H1 (cell line): ENCODE data around the gene PRKRIP1. TPM values are rescaled to one million over a fixed set of nuclear protein-coding genes. Genes with fewer than 3 reads are reported as not detected.
"Not testable (repeated sequence)": the region's sequence is repeated elsewhere in the genome, so short reads cannot be mapped to it uniquely, and the experiment has no call there.

Experiments
- CTCF ChIA-PET: fragments of 300-600 bp; sonication (Branson Sonifier 250); formaldehyde crosslinking; loops from one replicate; lab custom pipeline; 2021; ENCODE audit not compliant: partially characterized antibody; lab: Charles Lee
- POLR2A ChIA-PET: fragments of 300-600 bp; sonication (Branson Sonifier 250); formaldehyde crosslinking; loops from one replicate; lab custom pipeline; 2021; ENCODE audit warnings: inconsistent platforms; ENCODE audit not compliant: partially characterized antibody; lab: Charles Lee
- DNase-seq, 2 experiments: peaks; one replicate each; pipeline versions ENCODE4 v3.0.0 to v3.0.0-alpha.2; 2010 to 2022; ENCODE audit warnings: low spot score in 2 of 2, low read depth in 1 of 2, mixed read lengths in 1 of 2
- FAIRE-seq: peaks from 2 replicates; lab custom pipeline; 2011; peaks lifted over from hg19 to GRCh38; lab: Jason Lieb, UNC
- H2AFZ ChIP-seq: 2 replicates; pipeline ENCODE4 v1.8.1; 2012; ENCODE audit warnings: low read length, inconsistent platforms
- H2AK5ac ChIP-seq: 2 replicates; pipeline ENCODE4 v1.6.1; 2013; ENCODE audit warnings: low read depth, low read length
- H2BK120ac ChIP-seq: replicated peaks from 2 replicates; pipeline ENCODE3; 2013; ENCODE audit warnings: low read depth, low read length, inconsistent platforms
- H2BK12ac ChIP-seq: 2 replicates; pipeline ENCODE4 v1.6.1; 2013; ENCODE audit warnings: low read depth, low read length
- H2BK15ac ChIP-seq: 2 replicates; pipeline ENCODE4 v1.6.1; 2013; ENCODE audit warnings: low read length
- H2BK20ac ChIP-seq: 2 replicates; pipeline ENCODE4 v1.6.1; 2013; ENCODE audit warnings: low read length
- H2BK5ac ChIP-seq: 2 replicates; pipeline ENCODE4 v1.6.1; 2013; ENCODE audit warnings: low read depth, low read length
- H3K14ac ChIP-seq: 2 replicates; pipeline ENCODE4 v1.6.1; 2013; ENCODE audit warnings: inconsistent platforms; ENCODE audit not compliant: insufficient read length
- H3K18ac ChIP-seq: 2 replicates; pipeline ENCODE4 v1.6.1; 2013; ENCODE audit warnings: low read length; ENCODE audit errors: extremely low read depth
- H3K23ac ChIP-seq: 2 replicates; pipeline ENCODE4 v1.6.1; 2013; ENCODE audit warnings: inconsistent platforms; ENCODE audit not compliant: insufficient read length
- H3K23me2 ChIP-seq: 2 replicates; pipeline ENCODE4 v1.6.1; 2013; ENCODE audit warnings: low read depth, low read length
- H3K27ac ChIP-seq: 2 replicates; pipeline ENCODE4 v1.6.1; 2011; ENCODE audit warnings: low read depth, low read length, inconsistent platforms
- H3K27me3 ChIP-seq, 4 experiments: replicated peaks in 1 of 4; 1 replicate in 1 of 4; 2 replicates in 3 of 4; pipeline versions ENCODE4 v1.6.1 to v1.8.1; 2011 to 2013; ENCODE audit warnings: low read length in 3 of 4, mild to moderate bottlenecking in 3 of 4, inconsistent platforms in 2 of 4, mixed read lengths in 2 of 4, moderate library complexity in 1 of 4; ENCODE audit not compliant: control insufficient read depth in 3 of 4, insufficient read depth in 3 of 4; ENCODE audit errors: extremely low read depth in 1 of 4
- H3K36me3 ChIP-seq, 4 experiments: 2 replicates each; pipeline versions ENCODE4 v1.6.1 to v1.8.1; 2011 to 2013; ENCODE audit warnings: mild to moderate bottlenecking in 4 of 4, low read length in 3 of 4, moderate library complexity in 2 of 4, control low read depth in 1 of 4, inconsistent platforms in 1 of 4; ENCODE audit not compliant: insufficient read depth in 4 of 4, control insufficient read depth in 2 of 4
- H3K4ac ChIP-seq: replicated peaks from 2 replicates; pipeline ENCODE3; 2013; ENCODE audit warnings: low read length, low read depth, mixed read lengths, inconsistent platforms; ENCODE audit not compliant: insufficient read length
- H3K4me1 ChIP-seq, 4 experiments: replicated peaks in 1 of 4; 1 replicate in 1 of 4; 2 replicates in 3 of 4; pipeline versions ENCODE4 v1.6.1 to v1.8.1; 2011 to 2013; ENCODE audit warnings: low read length in 3 of 4, inconsistent platforms in 2 of 4, mixed read lengths in 1 of 4; ENCODE audit not compliant: insufficient read depth in 4 of 4, control insufficient read depth in 3 of 4
- H3K4me2 ChIP-seq, 2 experiments: 2 replicates each; pipeline versions ENCODE4 v1.6.1 to v1.8.1; 2011 to 2013; ENCODE audit warnings: low read depth in 2 of 2, low read length in 2 of 2, control low read depth in 1 of 2, inconsistent platforms in 1 of 2, mild to moderate bottlenecking in 1 of 2; ENCODE audit not compliant: insufficient read depth in 1 of 2
- H3K4me3 ChIP-seq, 4 experiments: fragments of 200-600, 300-600 bp in 1 of 4; sonication (generic), shearing (Covaris generic), sonication (Bioruptor Twin) in 1 of 4; 2 replicates each; pipeline versions ENCODE4 v1.5.1 to v1.8.1; 2011 to 2016; ENCODE audit warnings: low read length in 4 of 4, low read depth in 3 of 4, control low read depth in 2 of 4, inconsistent platforms in 2 of 4, mild to moderate bottlenecking in 2 of 4, mixed read lengths in 1 of 4, moderate library complexity in 1 of 4; ENCODE audit not compliant: insufficient read depth in 2 of 4; ENCODE audit errors: extremely low read depth in 1 of 4
- H3K56ac ChIP-seq: replicated peaks from 2 replicates; pipeline ENCODE3; 2013; ENCODE audit warnings: low read depth, mild to moderate bottlenecking, mixed read lengths, low read length, inconsistent platforms; ENCODE audit not compliant: insufficient read length
- H3K79me1 ChIP-seq: 2 replicates; pipeline ENCODE4 v1.6.1; 2013; ENCODE audit warnings: low read depth, low read length, control low read depth
- H3K79me2 ChIP-seq, 2 experiments: 2 replicates each; pipeline versions ENCODE4 v1.6.1 to v1.8.1; 2012 to 2013; ENCODE audit warnings: low read length in 2 of 2, mild to moderate bottlenecking in 2 of 2, inconsistent platforms in 1 of 2; ENCODE audit not compliant: insufficient read depth in 2 of 2, control insufficient read depth in 1 of 2
- H3K9ac ChIP-seq, 4 experiments: replicated peaks in 1 of 4; 1 replicate in 1 of 4; 2 replicates in 3 of 4; pipeline versions ENCODE4 v1.6.1 to v1.8.1; 2011 to 2013; ENCODE audit warnings: low read depth in 3 of 4, low read length in 3 of 4, control low read depth in 2 of 4, mild to moderate bottlenecking in 2 of 4, moderate library complexity in 2 of 4, inconsistent platforms in 1 of 4; ENCODE audit errors: extremely low read depth in 1 of 4
- H3K9me3 ChIP-seq, 2 experiments: 2 replicates each; pipeline versions ENCODE4 v1.6.1 to v1.8.1; 2012 to 2013; ENCODE audit warnings: mild to moderate bottlenecking in 2 of 2, moderate library complexity in 2 of 2, control low read depth in 1 of 2, inconsistent platforms in 1 of 2, low read depth in 1 of 2, low read length in 1 of 2, mixed read lengths in 1 of 2; ENCODE audit not compliant: insufficient read depth in 2 of 2
- H4K20me1 ChIP-seq, 2 experiments: replicated peaks in 1 of 2; 2 replicates each; pipeline versions ENCODE3 to v1.8.1; 2011 to 2013; ENCODE audit warnings: inconsistent platforms in 2 of 2, low read length in 2 of 2, mild to moderate bottlenecking in 1 of 2; ENCODE audit not compliant: insufficient read depth in 2 of 2, control insufficient read depth in 1 of 2
- H4K5ac ChIP-seq: 2 replicates; pipeline ENCODE4 v1.6.1; 2013; ENCODE audit warnings: low read length, low read depth, mixed read lengths, inconsistent platforms; ENCODE audit not compliant: insufficient read length
- H4K8ac ChIP-seq: 2 replicates; pipeline ENCODE4 v1.8.0; 2013; ENCODE audit warnings: mild to moderate bottlenecking, moderate library complexity, low read length, inconsistent platforms; ENCODE audit not compliant: insufficient read depth; ENCODE audit errors: extremely low read depth
- H4K91ac ChIP-seq: replicated peaks from 2 replicates; pipeline ENCODE3; 2013; ENCODE audit warnings: low read length, mixed read lengths, inconsistent platforms; ENCODE audit not compliant: insufficient read length
- WGBS, 2 experiments: shearing (Covaris generic) in 1 of 2; methylation state at CpG; one replicate each; pipeline versions ENCODE4 v1.1.6 to v1.1.7; 2013 to 2015; ENCODE audit warnings: low lambda C conversion rate in 2 of 2, mixed read lengths in 2 of 2, inconsistent platforms in 1 of 2, low coverage in 1 of 2, missing lambda C conversion rate in 1 of 2; ENCODE audit not compliant: insufficient replicate concordance in 2 of 2, insufficient coverage in 1 of 2, insufficient read length in 1 of 2; ENCODE audit errors: extremely low coverage in 1 of 2, missing lambda C conversion rate in 1 of 2; 5-methylcytosine and 5-hydroxymethylcytosine counted together
- polyA plus RNA-seq, 7 experiments: library from polyadenylated mRNA; depleted of rRNA in 3 of 7; stranded (reverse) in 5 of 7; unstranded in 2 of 7; fragments of >200 nt in 5 of 7; fragments of 200-250 nt in 2 of 7; gene quantifications; 1 replicate in 5 of 7; 2 replicates in 1 of 7; 4 replicates in 1 of 7; pipeline versions ENCODE4 v1.2.1 to v1.2.3, GENCODE V29; 2011 to 2013; ENCODE audit warnings: missing spikeins in 2 of 7, mixed read lengths in 2 of 7
- total RNA-seq: library from RNA; stranded (reverse); fragmentation: NEBNext Ultra II Directional; extraction: Animal tissue kit (Norgen Biotek cat#: 25700); gene quantifications from 2 replicates; pipeline ENCODE4 v1.2.1, GENCODE V29; 2021

Gene PRKRIP1
- total and polyA plus RNA-seq, 2 of the 8 experiments (the other 6 are each of a cell fraction or from before 2014, with no cell fraction given): 11.1 to 22.0 TPM

GRCh38 chr7:102381696-102382425, 14.3 kb upstream of the PRKRIP1 start:
- CTCF ChIA-PET: interaction anchor here (0.9 kb wide), 1 partner anchor 9 kb away, joined by 6 read pairs; no protein-coding TSS in a partner anchor
- H3K56ac ChIP-seq, H2BK120ac ChIP-seq, H4K5ac ChIP-seq, H3K27ac ChIP-seq, H3K79me1 ChIP-seq, H3K23ac ChIP-seq, H2BK12ac ChIP-seq, H3K79me2 ChIP-seq, H2BK5ac ChIP-seq, H4K20me1 ChIP-seq, H3K4me2 ChIP-seq, H4K8ac ChIP-seq, H3K14ac ChIP-seq, DNase-seq, H3K18ac ChIP-seq, H3K4ac ChIP-seq, H2AK5ac ChIP-seq, H2AFZ ChIP-seq, H3K4me1 ChIP-seq, H3K23me2 ChIP-seq, H3K9ac ChIP-seq, H3K9me3 ChIP-seq, H4K91ac ChIP-seq, H3K27me3 ChIP-seq, H2BK15ac ChIP-seq, H3K4me3 ChIP-seq, FAIRE-seq, H2BK20ac ChIP-seq: not testable (repeated sequence)
- 96% methylated on average over 6 of the region's 7 CpGs; no CpG with 5 or more reads in 1 of the 2 experiments for WGBS, 2 experiments
- H3K36me3 ChIP-seq: peaks cover 2 to 25% (median 13%) of the 10 kb centered on the region in 4 experiments; a peak in 5 of 8 replicates
- POLR2A ChIA-PET: interaction anchor here (2.2 kb wide), 1 partner anchor 14 kb away, joined by 7 read pairs; the partner anchor contains the start of gene PRKRIP1
